GM12878 (cell line): ENCODE data around the gene AGAP3. TPM values are rescaled to one million over a fixed set of nuclear protein-coding genes. Genes with fewer than 3 reads are reported as not detected.
A peak's percentile ranks its signal among the peaks of the same experiment; 100 is the strongest.

Source experiments
- ATAC-seq: fragments of 200-7000 bp; cut with Tn5 transposase; 3 replicates; pipeline ENCODE4 v1.9.1; 2020; ENCODE audit warnings: mild to moderate bottlenecking, moderate library complexity
- BruUV-seq: library from RNA; stranded (reverse); fragments of 400-500 nt; replicated peaks from 2 replicates; lab custom pipeline; 2021; lab: Mats Ljungman, UMichigan
- CTCF ChIA-PET: fragments of 300-600 bp; sonication (Branson Sonifier 250); formaldehyde crosslinking; extraction: SDS; loops from one replicate; lab custom pipeline; 2021; ENCODE audit warnings: inconsistent platforms; lab: Yijun Ruan, JAX
- POLR2A ChIA-PET: fragments of 350-600 bp; formaldehyde crosslinking; extraction: SDS; loops from one replicate; lab custom pipeline; 2021; ENCODE audit warnings: inconsistent platforms; lab: Charles Lee
- RAD21 ChIA-PET: fragments of 300-600 bp; sonication (Branson Sonifier 250); formaldehyde crosslinking; loops from one replicate; lab custom pipeline; 2023; ENCODE audit warnings: antibody characterized with exemption; ENCODE audit not compliant: unreplicated experiment; lab: Charles Lee
- SMC1A ChIA-PET: fragments of 300-600 bp; sonication (Branson Sonifier 250); formaldehyde crosslinking; loops from one replicate; lab custom pipeline; 2023; ENCODE audit not compliant: unreplicated experiment, uncharacterized antibody; lab: Charles Lee
- DNase-seq: peaks from one replicate; pipeline ENCODE4 v3.0.0-alpha.2; 2011; ENCODE audit warnings: low read depth, low spot score
- FAIRE-seq: peaks from 3 replicates; lab custom pipeline; 2011; peaks lifted over from hg19 to GRCh38; lab: Jason Lieb, UNC
- H2AFZ ChIP-seq: 2 replicates; pipeline ENCODE4 v1.6.0; 2011; ENCODE audit warnings: low read depth, low read length, control low read depth; ENCODE audit not compliant: control insufficient read depth
- H3K27ac ChIP-seq: 2 replicates; pipeline ENCODE4 v1.5.1; 2011; ENCODE audit warnings: control low read depth; ENCODE audit not compliant: control insufficient read depth, insufficient read depth
- H3K27me3 ChIP-seq, 2 experiments: replicated peaks in 1 of 2; 2 replicates each; pipeline versions ENCODE4 v1.6.0 to v1.6.1; 2011; ENCODE audit warnings: low read length in 1 of 2; ENCODE audit not compliant: control insufficient read depth in 2 of 2, insufficient read depth in 2 of 2
- H3K36me3 ChIP-seq, 2 experiments: 2 replicates each; pipeline ENCODE4 v1.5.1; 2011; ENCODE audit warnings: low read length in 1 of 2; ENCODE audit not compliant: control insufficient read depth in 2 of 2, insufficient read depth in 2 of 2
- H3K4me1 ChIP-seq: 2 replicates; pipeline ENCODE4 v1.6.1; 2011; ENCODE audit warnings: mild to moderate bottlenecking, low read length, moderate library complexity, mixed read lengths; ENCODE audit not compliant: control insufficient read depth, insufficient read depth
- H3K4me2 ChIP-seq: 2 replicates; pipeline ENCODE4 v1.6.0; 2011; ENCODE audit warnings: control low read depth; ENCODE audit not compliant: control insufficient read depth, insufficient read depth
- H3K4me3 ChIP-seq: fragments of 200-600 bp; sonication (generic); 2 replicates; pipeline ENCODE4 v1.5.1; 2016
- H3K79me2 ChIP-seq: 2 replicates; pipeline ENCODE4 v1.6.0; 2011; ENCODE audit warnings: low read length; ENCODE audit not compliant: control insufficient read depth, insufficient read depth
- H3K9ac ChIP-seq: 2 replicates; pipeline ENCODE4 v1.8.0; 2011; ENCODE audit warnings: low read length, control low read depth, mixed read lengths; ENCODE audit not compliant: control insufficient read depth, insufficient read depth
- H3K9me3 ChIP-seq: replicated peaks from 3 replicates; pipeline ENCODE4 v1.5.1; 2011; ENCODE audit warnings: mild to moderate bottlenecking, low read length; ENCODE audit not compliant: control insufficient read depth, insufficient read depth
- H4K20me1 ChIP-seq: 2 replicates; pipeline ENCODE4 v1.6.0; 2011; ENCODE audit not compliant: control insufficient read depth, insufficient read depth
- BCL3 ChIP-seq: IDR thresholded peaks from 2 replicates; pipeline ENCODE4 v1.6.1; 2011; ENCODE audit warnings: borderline replicate concordance, low read depth, mild to moderate bottlenecking, moderate library complexity, low read length; ENCODE audit not compliant: insufficient read depth, poor library complexity, severe bottlenecking
- EED ChIP-seq: sonication (generic); IDR thresholded peaks from 2 replicates; pipeline ENCODE4 v1.6.1; 2016; ENCODE audit warnings: antibody characterized with exemption, low read depth
- HDGF ChIP-seq: fragments of 450-650 bp; IDR thresholded peaks from 2 replicates; pipeline ENCODE4 v1.6.1; 2016; ENCODE audit warnings: antibody characterized with exemption
- IKZF1 ChIP-seq: fragments of 450-650 bp; conservative IDR thresholded peaks from 2 replicates; pipeline ENCODE4 v1.6.1; 2017; ENCODE audit warnings: antibody characterized with exemption, mild to moderate bottlenecking
- MLLT1 ChIP-seq: fragments of 450-650 bp; IDR thresholded peaks from 2 replicates; pipeline ENCODE4 v1.6.1; 2016; ENCODE audit warnings: mild to moderate bottlenecking
- NR2F1 ChIP-seq: fragments of 450-650 bp; conservative IDR thresholded peaks from 2 replicates; pipeline ENCODE4 v1.6.1; 2017; ENCODE audit warnings: mild to moderate bottlenecking
- PAX8 ChIP-seq: fragments of 450-650 bp; IDR thresholded peaks from 2 replicates; pipeline ENCODE4 v1.6.1; 2017; ENCODE audit warnings: mild to moderate bottlenecking, moderate library complexity
- RCOR1 ChIP-seq: conservative IDR thresholded peaks from 2 replicates; pipeline ENCODE4 v1.6.1; 2012; ENCODE audit warnings: low read depth, low read length, improper control_type of control experiment
- SKIL ChIP-seq: fragments of 450-650 bp; IDR thresholded peaks from 2 replicates; pipeline ENCODE4 v1.6.1; 2017; ENCODE audit warnings: mild to moderate bottlenecking, low read depth, inconsistent platforms; ENCODE audit not compliant: poor library complexity, severe bottlenecking
- SMAD5 ChIP-seq: IDR thresholded peaks from 2 replicates; pipeline ENCODE4 v1.6.1; 2016; ENCODE audit warnings: antibody characterized with exemption, low read depth
- SMARCA5 ChIP-seq: fragments of 450-650 bp; IDR thresholded peaks from 2 replicates; pipeline ENCODE4 v1.6.1; 2017; ENCODE audit warnings: mild to moderate bottlenecking
- ZNF592 ChIP-seq: fragments of 450-650 bp; IDR thresholded peaks from 2 replicates; pipeline ENCODE4 v1.6.1; 2017; ENCODE audit warnings: mild to moderate bottlenecking, moderate library complexity
- WGBS: methylation state at CpG from one replicate; pipeline ENCODE4 v1.1.6; 2016; ENCODE audit warnings: low lambda C conversion rate; ENCODE audit not compliant: insufficient replicate concordance, insufficient coverage; ENCODE audit errors: missing lambda C conversion rate; 5-methylcytosine and 5-hydroxymethylcytosine counted together
- in situ Hi-C: fragments of 300-500 bp; cut with MboI; formaldehyde crosslinking; loops from 9 replicates; pipeline ENCODE4 v1.14.3; 2018; ENCODE audit warnings: mixed read lengths
- intact Hi-C: fragments of 100-400 bp; cut with micrococcal nuclease; formaldehyde crosslinking; loops from one replicate; pipeline ENCODE4 v1.14.2; 2022; ENCODE audit not compliant: unreplicated experiment
- polyA plus RNA-seq, 11 experiments: library from polyadenylated mRNA; depleted of rRNA in 4 of 11; unstranded in 6 of 11; stranded (reverse) in 5 of 11; fragments of >200 nt; fragmentation: Nextera tagmentation in 4 of 11; fragmentation: Illumina TruSeq in 1 of 11; extraction: Ambion mirVana in 4 of 11; extraction: Trizol in 1 of 11; gene quantifications; 1 replicate in 1 of 11; 2 replicates in 10 of 11; pipeline versions ENCODE4 v1.2.1 to v1.2.3, GENCODE V29; 2011 to 2016; ENCODE audit warnings: inconsistent platforms in 2 of 11, missing spikeins in 2 of 11, low read depth in 1 of 11
- total RNA-seq, 4 experiments: library from RNA; depleted of rRNA in 3 of 4; stranded (reverse); fragments of >200 nt in 3 of 4; fragmentation: Illumina TruSeq in 1 of 4; extraction: Trizol in 1 of 4; gene quantifications; 2 replicates each; pipeline versions ENCODE4 v1.2.1 to v1.2.3, GENCODE V29; 2013 to 2021

Gene AGAP3
- total and polyA plus RNA-seq, 10 of the 15 experiments (the other 5 are each of a cell fraction or from before 2014, with no cell fraction given): 1.8 to 68.1 (median 15.7) TPM

- CTCF ChIA-PET: no interaction called here
- FAIRE-seq: no peak
- TSS peak; percentile 55 for BruUV-seq
- H3K27me3 ChIP-seq: no peaks in the 10 kb centered on the region
- H2AFZ ChIP-seq: no peak overlapping the region
- 84% methylated on average over 23 of the region's 23 CpGs for WGBS
- in situ Hi-C loops: no loop called here
- SMC1A ChIA-PET: no interaction called here
- no peak overlapping the region for H3K9ac ChIP-seq
- no peak for DNase-seq
- no peaks in the 10 kb centered on the region for H3K9me3 ChIP-seq
- peaks cover 5% of the 10 kb centered on the region for H3K79me2 ChIP-seq
- peaks cover 1% of the 10 kb centered on the region; the same call in 1 of the 2 replicates for H4K20me1 ChIP-seq
- H3K27ac ChIP-seq: no peak overlapping the region
- POLR2A ChIA-PET: no interaction called here
- ATAC-seq: no peak
- peaks cover 4 to 5% of the 10 kb centered on the region in 2 experiments; a peak in 2 of 4 replicates for H3K36me3 ChIP-seq
- intact Hi-C loops: no loop called here
- no peak overlapping the region for H3K4me2 ChIP-seq
- H3K4me3 ChIP-seq: no peak overlapping the region
- RAD21 ChIA-PET: interaction anchor here (1.2 kb wide), 1 partner anchor 76 kb away, joined by 3 read pairs; the partner anchor contains the start of gene ABCB8
- H3K4me1 ChIP-seq: no peaks in the 10 kb centered on the region
- TF ChIP-seq RCOR1: no peak
- TF ChIP-seq EED: no peak
- no peak for TF ChIP-seq NR2F1
- TF ChIP-seq ZNF592: no peak
- TF ChIP-seq IKZF1: no peak
- TF ChIP-seq MLLT1: no peak
- no peak for TF ChIP-seq SMAD5
- no peak for TF ChIP-seq SKIL
- no peak for TF ChIP-seq SMARCA5
- TF ChIP-seq PAX8: no peak
- no peak for TF ChIP-seq BCL3
- TF ChIP-seq HDGF: no peak
These were observed 18.3 kb downstream of the AGAP3 start for GRCh38 chr7:151104411-151105235.
